Stimulated activated CD4-positive, alpha-beta T cell treated with anti-CD3 and anti-CD28 coated beads, Interleukin-15, amount 100 ng/mL, for 48 hours (primary cell): ENCODE data around the gene SLC24A4.

Experiments used
- DNase-seq, 2 donors: peaks; one replicate each; pipeline ENCODE4 v3.0.0-alpha.2; 2020; ENCODE audit warnings: low read depth in 2 of 2

SLC24A4 gene

DNA sequence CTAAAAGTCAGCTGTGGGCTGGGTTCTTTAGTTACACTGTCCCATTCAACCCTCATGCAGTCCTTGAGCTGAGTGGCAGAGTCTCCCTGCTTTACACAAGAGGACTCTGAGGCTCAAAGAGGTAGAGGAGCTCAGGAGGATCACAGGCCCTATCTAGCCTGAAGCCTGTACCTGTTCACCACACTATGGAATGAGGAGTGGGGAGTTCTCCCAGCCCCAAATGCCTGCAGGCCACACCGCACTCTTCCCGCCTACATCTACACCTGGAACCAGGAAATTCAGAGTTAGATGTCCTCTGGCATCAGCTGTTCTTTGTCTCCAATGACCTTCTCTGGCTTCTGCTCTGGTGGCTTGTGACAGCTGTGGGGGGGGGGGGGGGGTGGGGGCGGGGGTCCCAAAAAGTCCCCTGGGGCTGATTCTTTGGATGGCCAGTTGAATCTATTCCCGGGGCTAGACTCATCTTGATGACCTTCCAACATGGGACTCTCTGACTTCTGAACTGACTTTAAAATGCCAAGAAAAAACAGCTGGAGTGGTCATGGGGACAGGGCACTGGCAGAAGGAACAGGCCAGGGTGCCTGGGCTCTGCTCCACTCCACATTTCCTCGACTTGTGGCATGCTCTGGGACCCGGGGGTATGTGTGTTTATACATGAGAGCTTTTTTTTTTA is 221.2 kb downstream of the SLC24A4 start:
- no peak for DNase-seq

DNA sequence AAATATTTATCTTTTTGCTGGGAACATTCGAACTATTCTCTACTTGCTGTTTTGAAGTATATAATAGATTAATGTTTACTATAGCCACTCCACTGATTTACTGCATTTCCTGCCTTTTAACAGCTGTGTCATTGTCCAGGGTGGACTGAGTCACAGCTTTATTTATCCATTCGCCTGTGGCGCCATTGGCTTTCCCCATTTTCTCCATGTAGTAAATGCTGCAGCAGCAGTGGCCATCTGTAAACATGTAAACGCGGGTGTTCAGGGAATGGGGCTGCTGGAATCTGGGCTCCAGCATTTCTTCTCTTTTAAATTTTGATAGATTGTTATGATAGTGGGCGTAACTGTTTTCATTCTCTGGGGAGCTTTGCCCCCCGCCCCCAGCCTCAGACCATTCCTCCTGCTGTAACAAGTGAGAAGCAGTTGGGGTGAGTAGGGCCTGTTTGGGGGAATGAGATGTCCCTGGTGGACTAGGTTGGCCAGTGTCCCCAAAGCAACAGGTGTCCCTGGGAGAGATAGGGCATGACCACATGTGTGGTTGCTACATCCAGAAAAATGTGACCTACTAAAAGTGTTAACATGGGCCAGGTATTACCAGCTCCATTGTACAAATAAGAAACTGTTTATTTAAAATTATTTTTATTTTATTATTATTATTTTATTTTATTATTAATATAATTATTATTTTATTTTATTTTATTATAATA is 223.5 kb downstream of the SLC24A4 start:
- no peak for DNase-seq

DNA sequence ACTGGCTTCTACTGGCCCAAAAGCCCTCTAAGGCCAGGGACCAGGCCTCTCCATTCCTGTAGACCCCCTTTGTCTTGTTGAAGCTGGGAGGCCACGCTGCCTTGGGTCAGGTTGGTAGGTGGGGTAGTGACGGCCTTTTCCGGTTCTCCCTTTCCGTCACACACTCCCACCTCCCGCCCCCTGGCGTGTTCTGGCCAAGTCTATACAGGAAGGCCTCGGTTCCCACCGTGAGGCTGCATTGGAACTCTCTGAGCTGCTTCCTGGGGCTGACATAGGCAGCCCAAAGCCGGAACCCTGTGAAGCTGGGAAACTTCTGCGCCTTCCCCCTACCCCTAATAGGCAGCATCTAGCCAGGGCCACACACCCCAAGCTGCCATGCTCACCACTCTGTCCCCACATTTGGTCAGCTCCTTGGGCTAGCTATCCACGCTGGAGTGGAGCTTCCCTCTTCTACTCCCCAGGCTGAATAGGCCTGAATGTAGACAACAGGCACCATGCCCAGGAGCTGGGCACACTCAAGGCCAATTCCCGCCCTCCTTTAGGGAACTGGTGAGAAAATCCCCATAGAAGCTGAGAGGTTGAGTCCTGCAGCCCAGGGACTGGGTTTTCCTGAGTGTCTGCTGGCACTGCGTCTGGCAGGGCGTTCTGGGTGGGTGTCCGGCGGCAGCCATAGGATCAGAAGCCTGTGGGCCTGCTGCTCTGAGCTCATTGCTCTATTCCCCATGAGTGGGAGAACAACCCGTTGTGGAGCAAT is 226.3 kb downstream of the SLC24A4 start:
- no peak for DNase-seq

DNA sequence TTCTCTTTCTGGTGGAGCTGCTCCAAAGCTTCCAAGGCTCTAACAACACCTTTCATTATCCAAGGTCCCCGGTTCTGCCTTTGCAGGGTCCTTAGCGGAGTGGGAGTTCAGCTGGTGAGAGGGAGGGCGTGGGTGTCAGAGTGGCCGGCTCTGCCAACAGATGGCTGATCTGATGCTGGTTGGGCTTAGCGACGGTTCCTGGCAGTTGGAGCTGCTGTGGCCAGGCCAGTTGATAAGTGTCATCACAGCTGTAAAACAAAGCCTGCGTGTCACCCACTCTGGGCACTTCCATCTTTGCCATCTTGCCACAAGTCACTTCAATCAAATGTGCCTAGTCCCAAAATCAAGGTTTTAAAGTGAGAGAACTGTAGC is 226.9 kb downstream of the SLC24A4 start:
- DNase-seq = no peak
